GM23338 (cell line): ENCODE data around the gene NHSL1. TPM values are rescaled to one million over a fixed set of nuclear protein-coding genes. Genes with fewer than 3 reads are reported as not detected.

ENCODE experiments used
- ATAC-seq: fragments of 200-7000 bp; cut with Tn5 transposase; 3 replicates; pipeline ENCODE4 v1.9.1; 2020
- DNase-seq: peaks from one replicate; pipeline ENCODE4 v3.0.0-alpha.2; 2015; ENCODE audit warnings: low spot score
- H2AFZ ChIP-seq: fragments of 200-600 bp; sonication (generic); 2 replicates; pipeline ENCODE4 v1.8.0; 2016; ENCODE audit warnings: antibody characterized with exemption, mild to moderate bottlenecking, moderate library complexity
- H3F3A ChIP-seq: fragments of 200-600 bp; sonication (generic); replicated peaks from 2 replicates; pipeline ENCODE4 v1.8.0; 2017; ENCODE audit warnings: antibody characterized with exemption, mixed run types, low read depth
- H3K27ac ChIP-seq: fragments of 200-600 bp; sonication (generic); 2 replicates; pipeline ENCODE4 v1.6.1; 2016; ENCODE audit warnings: low read depth
- H3K27me3 ChIP-seq: fragments of 200-600 bp; sonication (generic); 2 replicates; pipeline ENCODE4 v1.8.0; 2016; ENCODE audit warnings: mild to moderate bottlenecking, mixed run types, moderate library complexity; ENCODE audit not compliant: insufficient read depth
- H3K36me3 ChIP-seq: fragments of 200-600 bp; sonication (generic); 2 replicates; pipeline ENCODE4 v1.8.0; 2016; ENCODE audit warnings: mild to moderate bottlenecking; ENCODE audit not compliant: insufficient read depth
- H3K4me1 ChIP-seq: fragments of 200-600 bp; sonication (generic); 2 replicates; pipeline ENCODE4 v1.8.0; 2016; ENCODE audit warnings: mild to moderate bottlenecking, moderate library complexity; ENCODE audit not compliant: insufficient read depth
- H3K4me2 ChIP-seq: fragments of 200-600 bp; sonication (generic); 2 replicates; pipeline ENCODE4 v1.7.1; 2017; ENCODE audit warnings: mixed run types
- H3K4me3 ChIP-seq: fragments of 200-600 bp; sonication (generic); 2 replicates; pipeline ENCODE4 v1.6.1; 2016; ENCODE audit warnings: mixed run types
- H3K79me2 ChIP-seq: fragments of 200-600 bp; sonication (generic); replicated peaks from 2 replicates; pipeline ENCODE4 v1.8.0; 2017; ENCODE audit warnings: mild to moderate bottlenecking; ENCODE audit not compliant: insufficient read depth
- H3K9me2 ChIP-seq: fragments of 200-600 bp; sonication (generic); 2 replicates; pipeline ENCODE4 v1.8.0; 2017; ENCODE audit not compliant: insufficient read depth
- H4K20me1 ChIP-seq: fragments of 200-600 bp; sonication (generic); replicated peaks from 2 replicates; pipeline ENCODE4 v1.8.0; 2017; ENCODE audit warnings: mild to moderate bottlenecking; ENCODE audit not compliant: insufficient read depth
- H3K27ac Mint-ChIP-seq: 2 replicates; pipeline ENCODE4 v1.8.0; 2020; ENCODE audit warnings: inconsistent platforms, mild to moderate bottlenecking, moderate library complexity, mixed read lengths
- H3K27me3 Mint-ChIP-seq: 3 replicates; pipeline ENCODE4 v1.8.0; 2022; ENCODE audit warnings: low read depth, mild to moderate bottlenecking, moderate library complexity, mixed read lengths, inconsistent platforms; ENCODE audit not compliant: insufficient read depth, poor library complexity
- H3K36me3 Mint-ChIP-seq: 3 replicates; pipeline ENCODE4 v1.8.0; 2021; ENCODE audit warnings: low read depth, mild to moderate bottlenecking, inconsistent platforms, moderate library complexity, mixed read lengths
- H3K4me1 Mint-ChIP-seq: 3 replicates; pipeline ENCODE4 v1.8.0; 2020; ENCODE audit warnings: mild to moderate bottlenecking, inconsistent platforms, mixed read lengths
- H3K4me3 Mint-ChIP-seq: 3 replicates; pipeline ENCODE4 v1.8.0; 2021; ENCODE audit warnings: moderate library complexity, mild to moderate bottlenecking, inconsistent platforms, mixed read lengths
- H3K9me3 Mint-ChIP-seq: 3 replicates; pipeline ENCODE4 v1.8.0; 2020; ENCODE audit warnings: moderate library complexity, mild to moderate bottlenecking, inconsistent platforms, mixed read lengths
- CTCF ChIP-seq, 2 experiments: fragments of 200-600 bp in 1 of 2; sonication (generic) in 1 of 2; conservative IDR thresholded peaks; 2 replicates each; pipeline versions ENCODE4 v1.5.1 to v1.6.1; 2016 to 2017; ENCODE audit warnings: antibody characterized with exemption in 2 of 2, low read depth in 2 of 2, mild to moderate bottlenecking in 2 of 2, moderate library complexity in 1 of 2
- POLR2AphosphoS5 ChIP-seq: IDR thresholded peaks from 2 replicates; pipeline ENCODE4 v1.6.1; 2016; ENCODE audit warnings: antibody characterized with exemption, low read depth
- REST ChIP-seq: IDR thresholded peaks from one replicate; pipeline ENCODE4 v1.6.1; 2018; ENCODE audit warnings: antibody characterized with exemption; ENCODE audit not compliant: unreplicated experiment
- ZNF331 ChIP-seq: fragments of 250-450 bp; sonication (Bioruptor Pico); IDR thresholded peaks from 2 replicates; pipeline ENCODE4 v1.5.0; 2020; ENCODE audit warnings: low read depth, mild to moderate bottlenecking, moderate library complexity
- ZNF462 ChIP-seq: fragments of 250-450 bp; sonication (Bioruptor Pico); IDR thresholded peaks from 2 replicates; pipeline ENCODE4 v1.5.0; 2020; ENCODE audit warnings: mild to moderate bottlenecking, moderate library complexity
- polyA plus RNA-seq: library from polyadenylated mRNA; unstranded; fragments of >200 nt; fragmentation: Nextera tagmentation; extraction: Ambion mirVana; gene quantifications from 2 replicates; pipeline ENCODE4 v1.2.1, GENCODE V29; 2016
- total RNA-seq: library from RNA; depleted of rRNA; stranded (reverse); fragments of >200 nt; shearing (Covaris generic); gene quantifications from 2 replicates; pipeline ENCODE4 v1.2.3, GENCODE V29; 2014

The NHSL1 gene
- total and polyA plus RNA-seq, 2 experiments from 2014 or later: 11.2 to 24.5 TPM

- H3K27me3 Mint-ChIP-seq: no peaks in the 10 kb centered on the region
- peaks cover 50% of the 10 kb centered on the region for H3K4me1 Mint-ChIP-seq
- TF ChIP-seq ZNF331: no peak
- TF ChIP-seq ZNF462 (CRISPR knock-in tag): no peak
- no peak for TF ChIP-seq REST
- no peak for TF ChIP-seq CTCF (conservative IDR thresholded peaks at IDR 0.05; ENCODE audit: low read depth in 2 of 2)
- no peak for TF ChIP-seq POLR2AphosphoS5
- H4K20me1 ChIP-seq: no peaks in the 10 kb centered on the region
- H3K4me1 ChIP-seq: peaks cover 32% of the 10 kb centered on the region
- DNase-seq (no peak), ATAC-seq (no peak)
- no peak overlapping the region for H3K4me3 Mint-ChIP-seq
- H3K9me2 ChIP-seq: no peaks in the 10 kb centered on the region
- no peaks in the 10 kb centered on the region for H3F3A ChIP-seq
- H3K79me2 ChIP-seq: peaks cover 13% of the 10 kb centered on the region
- H3K27ac ChIP-seq: no peak overlapping the region
- H3K36me3 ChIP-seq: no peaks in the 10 kb centered on the region
- H3K27ac Mint-ChIP-seq: no peak overlapping the region
- no peak overlapping the region for H3K4me2 ChIP-seq
- no peak overlapping the region for H3K4me3 ChIP-seq
- H3K36me3 Mint-ChIP-seq: no peaks in the 10 kb centered on the region
- H3K9me3 Mint-ChIP-seq: no peaks in the 10 kb centered on the region
- no peaks in the 10 kb centered on the region for H3K27me3 ChIP-seq
- no peak overlapping the region for H2AFZ ChIP-seq
Measured at GRCh38 chr6:138504764-138505689, 5.7 kb upstream of the NHSL1 start.
